ENCODE results near the gene BBOF1.

BBOF1 gene

GRCh38 chr14:74014299-74014698, 4.8 kb upstream of the BBOF1 start:
- no peak overlapping the region for H3K27ac ChIP-seq
- DNase-seq (ENCODE audit: low spot score) = no peak
- POLR2A ChIA-PET (ENCODE audit: low non-redundant PET) = no interaction called here
- CTCF ChIA-PET = interaction anchor here (0.7 kb wide), 1 partner anchor 55 kb away, joined by 4 read pairs; no protein-coding TSS in a partner anchor
- no peak for TF ChIP-seq CTCF (conservative IDR thresholded peaks at IDR 0.05; ENCODE audit: low read depth)

GRCh38 chr14:74015176-74015575, 4.0 kb upstream of the BBOF1 start:
- DNase-seq (ENCODE audit: low spot score) = no peak
- CTCF ChIA-PET = no interaction called here
- H3K27ac ChIP-seq = no peak overlapping the region
- no peak for TF ChIP-seq CTCF (conservative IDR thresholded peaks at IDR 0.05; ENCODE audit: low read depth)
- POLR2A ChIA-PET (ENCODE audit: low non-redundant PET) = no interaction called here

- ChIA-PET CTCF (no interaction called here), POLR2A (ENCODE audit: low non-redundant PET) (no interaction called here)
- DNase-seq (ENCODE audit: low spot score) = no peak
- H3K27ac ChIP-seq = no peak overlapping the region
- TF ChIP-seq CTCF (conservative IDR thresholded peaks at IDR 0.05; ENCODE audit: low read depth) = no peak
Measured at GRCh38 chr14:74015963-74016362, 3.2 kb upstream of the BBOF1 start.

GRCh38 chr14:74018174-74018585, 969 bp upstream of the BBOF1 start:
- TF ChIP-seq CTCF (conservative IDR thresholded peaks at IDR 0.05; ENCODE audit: low read depth) = no peak
- peak; percentile 83 for DNase-seq (ENCODE audit: low spot score)
- POLR2A ChIA-PET (ENCODE audit: low non-redundant PET) = no interaction called here
- peak overlapping the region; percentile 99 for H3K27ac ChIP-seq
- CTCF ChIA-PET = no interaction called here

- DNase-seq (ENCODE audit: low spot score) = peak; percentile 16
Measured at GRCh38 chr14:74019408-74020137, 424 bp downstream of the BBOF1 start.

GRCh38 chr14:74022346-74022745, 3.2 kb downstream of the BBOF1 start:
- DNase-seq (ENCODE audit: low spot score) = no peak
- no peak for TF ChIP-seq CTCF (conservative IDR thresholded peaks at IDR 0.05; ENCODE audit: low read depth)
- no peak overlapping the region for H3K27ac ChIP-seq
- CTCF ChIA-PET = interaction anchor here (0.7 kb wide), 1 partner anchor 792 kb away, joined by 4 read pairs; no protein-coding TSS in a partner anchor
- POLR2A ChIA-PET (ENCODE audit: low non-redundant PET) = no interaction called here

More at GRCh38 chr14:74019408-74020137, 424 bp downstream of the BBOF1 start:
- TF ChIP-seq CTCF (conservative IDR thresholded peaks at IDR 0.05; ENCODE audit: low read depth) = no peak
- H3K27ac ChIP-seq = peak overlapping the region; percentile 99
- ChIA-PET CTCF (no interaction called here), POLR2A (ENCODE audit: low non-redundant PET) (no interaction called here)
